ENCODE data around the gene CNGA4.

DNA sequence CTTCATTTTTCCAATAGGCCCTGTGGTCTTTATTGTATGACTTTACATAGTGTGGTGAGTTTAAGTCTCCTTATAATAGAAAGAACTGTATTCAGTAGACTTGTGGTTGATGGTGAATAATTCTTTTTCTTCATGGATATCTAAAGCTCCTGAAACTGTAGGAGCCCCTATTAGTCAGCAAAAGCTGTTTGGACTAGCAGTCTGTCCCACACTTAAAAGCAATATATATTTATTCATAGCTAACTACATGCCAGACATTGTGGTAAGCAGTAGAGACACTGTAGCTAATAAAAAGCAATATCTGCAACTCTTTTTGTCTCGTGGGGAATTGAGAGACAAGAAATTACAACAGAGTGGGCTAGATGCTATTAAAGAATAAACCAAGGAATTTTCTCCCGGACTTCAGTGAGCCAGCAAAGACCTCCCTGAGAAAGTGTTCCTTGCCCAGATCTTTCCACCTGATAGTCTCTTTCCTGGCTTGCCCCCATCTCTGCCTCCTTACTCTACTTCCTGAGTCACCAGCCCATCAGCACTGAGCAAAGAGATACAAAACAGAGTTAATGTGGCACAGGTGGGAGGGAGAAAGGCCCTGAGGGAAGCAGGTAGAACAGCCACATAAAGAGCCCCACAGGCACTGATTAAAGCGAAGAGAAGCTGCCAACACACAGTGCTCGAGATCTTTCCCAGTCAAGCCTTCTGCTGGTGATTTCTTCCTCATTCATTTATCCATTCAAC is 41.3 kb upstream of the CNGA4 start:
- no peak for TF ChIP-seq EZH2 (IDR thresholded peaks at IDR 0.05)
- TF ChIP-seq, protein P1, sequence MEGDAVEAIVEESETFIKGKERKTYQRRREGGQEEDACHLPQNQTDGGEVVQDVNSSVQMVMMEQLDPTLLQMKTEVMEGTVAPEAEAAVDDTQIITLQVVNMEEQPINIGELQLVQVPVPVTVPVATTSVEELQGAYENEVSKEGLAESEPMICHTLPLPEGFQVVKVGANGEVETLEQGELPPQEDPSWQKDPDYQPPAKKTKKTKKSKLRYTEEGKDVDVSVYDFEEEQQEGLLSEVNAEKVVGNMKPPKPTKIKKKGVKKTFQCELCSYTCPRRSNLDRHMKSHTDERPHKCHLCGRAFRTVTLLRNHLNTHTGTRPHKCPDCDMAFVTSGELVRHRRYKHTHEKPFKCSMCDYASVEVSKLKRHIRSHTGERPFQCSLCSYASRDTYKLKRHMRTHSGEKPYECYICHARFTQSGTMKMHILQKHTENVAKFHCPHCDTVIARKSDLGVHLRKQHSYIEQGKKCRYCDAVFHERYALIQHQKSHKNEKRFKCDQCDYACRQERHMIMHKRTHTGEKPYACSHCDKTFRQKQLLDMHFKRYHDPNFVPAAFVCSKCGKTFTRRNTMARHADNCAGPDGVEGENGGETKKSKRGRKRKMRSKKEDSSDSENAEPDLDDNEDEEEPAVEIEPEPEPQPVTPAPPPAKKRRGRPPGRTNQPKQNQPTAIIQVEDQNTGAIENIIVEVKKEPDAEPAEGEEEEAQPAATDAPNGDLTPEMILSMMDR (IDR thresholded peaks at IDR 0.05), result no peak
- TF ChIP-seq EZH2phosphoT487 (IDR thresholded peaks at IDR 0.05), result no peak

All from neural progenitor cell (in vitro differentiated cells).